DOHH2 (cell line): ENCODE measurements around the gene TSPAN1.

Experiments
- H3F3A ChIP-seq: fragments of 200-600 bp; sonication (generic), shearing (Covaris generic); 2 replicates; pipeline ENCODE4 v1.6.0; 2016; ENCODE audit warnings: antibody characterized with exemption, mild to moderate bottlenecking; ENCODE audit not compliant: control insufficient read depth, insufficient read depth
- H3K27ac ChIP-seq: fragments of 200-600 bp; sonication (generic); 2 replicates; pipeline ENCODE4 v1.5.1; 2014; ENCODE audit warnings: low read depth, mild to moderate bottlenecking, low read length, moderate library complexity
- H3K27me3 ChIP-seq: fragments of 200-600 bp; sonication (generic); 2 replicates; pipeline ENCODE4 v1.6.1; 2014; ENCODE audit warnings: mild to moderate bottlenecking, low read length, mixed read lengths; ENCODE audit not compliant: control insufficient read depth
- H3K36me3 ChIP-seq: fragments of 200-600 bp; sonication (generic); 2 replicates; pipeline ENCODE4 v1.6.1; 2014; ENCODE audit warnings: mild to moderate bottlenecking, low read length, moderate library complexity, mixed read lengths; ENCODE audit not compliant: control insufficient read depth
- H3K4me1 ChIP-seq: fragments of 200-600 bp; sonication (generic); 2 replicates; pipeline ENCODE4 v1.6.1; 2014; ENCODE audit warnings: mild to moderate bottlenecking, low read length, mixed read lengths; ENCODE audit not compliant: control insufficient read depth
- H3K4me2 ChIP-seq: fragments of 200-600 bp; sonication (generic); 2 replicates; pipeline ENCODE4 v1.6.0; 2014; ENCODE audit warnings: mild to moderate bottlenecking, low read length, moderate library complexity
- H3K4me3 ChIP-seq: fragments of 200-600 bp; sonication (generic); 2 replicates; pipeline ENCODE4 v1.5.1; 2014; ENCODE audit warnings: mild to moderate bottlenecking, low read length, mixed read lengths
- H3K79me2 ChIP-seq: fragments of 200-600 bp; sonication (generic); 2 replicates; pipeline ENCODE4 v1.6.1; 2014; ENCODE audit warnings: mild to moderate bottlenecking, low read length, mixed read lengths; ENCODE audit not compliant: control insufficient read depth
- H3K9me2 ChIP-seq: fragments of 200-600 bp; sonication (generic); replicated peaks from 2 replicates; pipeline ENCODE4 v1.6.1; 2014; ENCODE audit warnings: mild to moderate bottlenecking, low read length, mixed read lengths; ENCODE audit not compliant: control insufficient read depth
- H3K9me3 ChIP-seq: fragments of 200-600 bp; sonication (generic); 2 replicates; pipeline ENCODE4 v1.6.1; 2014; ENCODE audit warnings: antibody characterized with exemption, low read length, mixed read lengths; ENCODE audit not compliant: control insufficient read depth, insufficient read depth
- H4K20me1 ChIP-seq: fragments of 200-600 bp; sonication (generic); 2 replicates; pipeline ENCODE4 v1.6.0; 2014; ENCODE audit warnings: low read depth, mild to moderate bottlenecking, antibody characterized with exemption, low read length, moderate library complexity; ENCODE audit not compliant: control insufficient read depth, insufficient read depth
- EZH2phosphoT487 ChIP-seq: fragments of 200-600 bp; sonication (generic); IDR thresholded peaks from 2 replicates; pipeline ENCODE4 v1.6.1; 2017; ENCODE audit warnings: borderline replicate concordance, mild to moderate bottlenecking, antibody characterized with exemption, low read length, moderate library complexity, mixed read lengths
- TF ChIP-seq, protein P1 (sequence below): fragments of 200-600 bp; sonication (generic); IDR thresholded peaks from one replicate; pipeline ENCODE4 v1.5.1; 2014; ENCODE audit warnings: antibody characterized with exemption, mild to moderate bottlenecking, low read depth, low read length; ENCODE audit not compliant: poor library complexity, severe bottlenecking

Gene TSPAN1

GRCh38 chr1:46205791-46206190, 30.9 kb downstream of the TSPAN1 start:
- Histone ChIP-seq H3F3A (no peaks in the 10 kb centered on the region), H4K20me1 (no peaks in the 10 kb centered on the region), H3K4me3 (no peak overlapping the region), H3K4me2 (no peak overlapping the region), H3K27ac (no peak overlapping the region), H3K4me1 (peaks cover 14% of the 10 kb centered on the region), H3K9me3 (no peaks in the 10 kb centered on the region), H3K9me2 (no peaks in the 10 kb centered on the region), H3K36me3 (no peaks in the 10 kb centered on the region), H3K79me2 (no peaks in the 10 kb centered on the region), H3K27me3 (peaks cover 13% of the 10 kb centered on the region)
- no peak for TF ChIP-seq EZH2phosphoT487
- TF ChIP-seq, protein P1, sequence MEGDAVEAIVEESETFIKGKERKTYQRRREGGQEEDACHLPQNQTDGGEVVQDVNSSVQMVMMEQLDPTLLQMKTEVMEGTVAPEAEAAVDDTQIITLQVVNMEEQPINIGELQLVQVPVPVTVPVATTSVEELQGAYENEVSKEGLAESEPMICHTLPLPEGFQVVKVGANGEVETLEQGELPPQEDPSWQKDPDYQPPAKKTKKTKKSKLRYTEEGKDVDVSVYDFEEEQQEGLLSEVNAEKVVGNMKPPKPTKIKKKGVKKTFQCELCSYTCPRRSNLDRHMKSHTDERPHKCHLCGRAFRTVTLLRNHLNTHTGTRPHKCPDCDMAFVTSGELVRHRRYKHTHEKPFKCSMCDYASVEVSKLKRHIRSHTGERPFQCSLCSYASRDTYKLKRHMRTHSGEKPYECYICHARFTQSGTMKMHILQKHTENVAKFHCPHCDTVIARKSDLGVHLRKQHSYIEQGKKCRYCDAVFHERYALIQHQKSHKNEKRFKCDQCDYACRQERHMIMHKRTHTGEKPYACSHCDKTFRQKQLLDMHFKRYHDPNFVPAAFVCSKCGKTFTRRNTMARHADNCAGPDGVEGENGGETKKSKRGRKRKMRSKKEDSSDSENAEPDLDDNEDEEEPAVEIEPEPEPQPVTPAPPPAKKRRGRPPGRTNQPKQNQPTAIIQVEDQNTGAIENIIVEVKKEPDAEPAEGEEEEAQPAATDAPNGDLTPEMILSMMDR: no peak

GRCh38 chr1:46206399-46206798, 31.5 kb downstream of the TSPAN1 start:
- Histone ChIP-seq H3F3A (no peaks in the 10 kb centered on the region), H3K36me3 (no peaks in the 10 kb centered on the region), H3K9me3 (no peaks in the 10 kb centered on the region), H3K4me1 (peaks cover 14% of the 10 kb centered on the region), H3K4me3 (no peak overlapping the region), H3K79me2 (no peaks in the 10 kb centered on the region), H3K27me3 (peaks cover 13% of the 10 kb centered on the region), H4K20me1 (no peaks in the 10 kb centered on the region), H3K27ac (no peak overlapping the region), H3K4me2 (no peak overlapping the region), H3K9me2 (no peaks in the 10 kb centered on the region)
- no peak for TF ChIP-seq EZH2phosphoT487
- TF ChIP-seq, protein P1: no peak

GRCh38 chr1:46210561-46210960, 35.7 kb downstream of the TSPAN1 start:
- H3K79me2 ChIP-seq: no peaks in the 10 kb centered on the region
- H3K9me2 ChIP-seq: no peaks in the 10 kb centered on the region
- no peaks in the 10 kb centered on the region for H3K9me3 ChIP-seq
- no peak overlapping the region for H3K27ac ChIP-seq
- no peaks in the 10 kb centered on the region for H3K36me3 ChIP-seq
- H3F3A ChIP-seq: no peaks in the 10 kb centered on the region
- H3K4me3 ChIP-seq: no peak overlapping the region
- TF ChIP-seq, protein P1: no peak
- TF ChIP-seq EZH2phosphoT487: no peak
- no peak overlapping the region for H3K4me2 ChIP-seq
- no peaks in the 10 kb centered on the region for H4K20me1 ChIP-seq
- H3K27me3 ChIP-seq: peaks cover 6% of the 10 kb centered on the region; the same call in 1 of the 2 replicates
- peaks cover 5% of the 10 kb centered on the region; the same call in 1 of the 2 replicates for H3K4me1 ChIP-seq
